Measurements from ENCODE around the gene TTYH2. TPM values are rescaled to one million over a fixed set of nuclear protein-coding genes. Genes with fewer than 3 reads are reported as not detected.

Gene TTYH2
- polyA plus RNA-seq, 2 donors = 0.67 to 0.82 TPM

GRCh38 chr17:74201948-74202347, 11.4 kb upstream of the TTYH2 start:
- peaks cover 0 to 6% of the 10 kb centered on the region in 2 donors for H3K36me3 ChIP-seq (ENCODE audit: control insufficient read depth in 2 of 2, insufficient read depth in 2 of 2, low read length in 1 of 2)
- H3K27ac ChIP-seq (ENCODE audit: low read depth in 2 of 2, low read length in 1 of 2) = no peak overlapping the region
- peaks cover 0 to 5% of the 10 kb centered on the region in 2 donors for H3K4me1 ChIP-seq (ENCODE audit: control insufficient read depth in 2 of 2, insufficient read depth in 2 of 2, low read length in 1 of 2)
- WGBS, 2 donors = 69 to 81% methylated on average over 10 of the region's 10 CpGs
- H3K9me3 ChIP-seq (ENCODE audit: control insufficient read depth in 2 of 2, insufficient read depth in 1 of 2, low read depth in 1 of 2, low read length in 1 of 2) = no peaks in the 10 kb centered on the region
- no peaks in the 10 kb centered on the region for H3K27me3 ChIP-seq (ENCODE audit: control insufficient read depth in 1 of 2, insufficient read depth in 2 of 2, low read length in 2 of 2)
- no peak overlapping the region for H3K4me3 ChIP-seq (ENCODE audit: low read depth in 1 of 2, low read length in 2 of 2)

GRCh38 chr17:74202938-74203337, 10.4 kb upstream of the TTYH2 start:
- H3K27ac ChIP-seq (ENCODE audit: low read depth in 2 of 2, low read length in 1 of 2) = no peak overlapping the region
- H3K4me3 ChIP-seq (ENCODE audit: low read depth in 1 of 2, low read length in 2 of 2) = no peak overlapping the region
- 17 to 22% methylated on average over 15 of the region's 15 CpGs for WGBS, 2 donors
- H3K4me1 ChIP-seq (ENCODE audit: control insufficient read depth in 2 of 2, insufficient read depth in 2 of 2, low read length in 1 of 2) = peaks cover 2 to 5% of the 10 kb centered on the region in 2 donors
- no peaks in the 10 kb centered on the region for H3K27me3 ChIP-seq (ENCODE audit: control insufficient read depth in 1 of 2, insufficient read depth in 2 of 2, low read length in 2 of 2)
- H3K9me3 ChIP-seq (ENCODE audit: control insufficient read depth in 2 of 2, insufficient read depth in 1 of 2, low read depth in 1 of 2, low read length in 1 of 2) = no peaks in the 10 kb centered on the region
- H3K36me3 ChIP-seq (ENCODE audit: control insufficient read depth in 2 of 2, insufficient read depth in 2 of 2, low read length in 1 of 2) = peaks cover 0 to 12% of the 10 kb centered on the region in 2 donors

GRCh38 chr17:74203439-74204240, 9.7 kb upstream of the TTYH2 start, which contains the start of gene RPL38:
TSS of gene RPL38 (plus strand) at chr17:74203678. CDS start at chr17:74203956, 278 bp downstream.
- peaks cover 2 to 5% of the 10 kb centered on the region in 2 donors for H3K4me1 ChIP-seq (ENCODE audit: control insufficient read depth in 2 of 2, insufficient read depth in 2 of 2, low read length in 1 of 2)

DNA sequence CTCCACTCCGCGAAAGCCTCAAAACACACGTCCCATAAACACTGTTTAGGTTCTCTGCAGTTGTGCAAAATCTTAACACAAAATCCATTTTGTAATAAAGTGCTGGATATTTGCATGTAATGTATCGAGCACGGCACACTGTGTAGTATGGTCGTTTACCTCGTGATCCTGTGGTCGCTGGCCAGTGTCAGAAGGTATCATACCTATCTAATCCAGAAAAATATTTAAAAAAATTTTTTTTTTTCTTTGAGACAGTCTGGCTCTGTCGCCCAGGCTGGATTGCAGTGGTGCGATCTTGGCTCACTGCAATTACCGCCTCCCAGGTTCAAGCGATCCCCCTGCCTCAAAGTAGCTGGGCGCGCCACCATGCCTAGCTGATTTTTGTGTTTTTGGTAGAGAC, 8.9 kb upstream of the TTYH2 start:
- Histone ChIP-seq H3K27me3 (ENCODE audit: control insufficient read depth in 1 of 2, insufficient read depth in 2 of 2, low read length in 2 of 2) (no peaks in the 10 kb centered on the region), H3K9me3 (ENCODE audit: control insufficient read depth in 2 of 2, insufficient read depth in 1 of 2, low read depth in 1 of 2, low read length in 1 of 2) (no peaks in the 10 kb centered on the region), H3K27ac (ENCODE audit: low read depth in 2 of 2, low read length in 1 of 2) (peak overlapping the region in 1 of 2 donors; percentile 84), H3K4me1 (ENCODE audit: control insufficient read depth in 2 of 2, insufficient read depth in 2 of 2, low read length in 1 of 2) (peaks cover 2 to 5% of the 10 kb centered on the region in 2 donors), H3K36me3 (ENCODE audit: control insufficient read depth in 2 of 2, insufficient read depth in 2 of 2, low read length in 1 of 2) (peaks cover 0 to 20% of the 10 kb centered on the region in 2 donors), H3K4me3 (ENCODE audit: low read depth in 1 of 2, low read length in 2 of 2) (peak overlapping the region; percentile 79 to 89)
- 37 to 44% methylated on average over 14 of the region's 14 CpGs for WGBS, 2 donors

More at GRCh38 chr17:74203439-74204240, 9.7 kb upstream of the TTYH2 start, which contains the start of gene RPL38:
- H3K27ac ChIP-seq (ENCODE audit: low read depth in 2 of 2, low read length in 1 of 2) = peak within 1 kb of the TSS; percentile 78 to 84
- no peaks in the 10 kb centered on the region for H3K27me3 ChIP-seq (ENCODE audit: control insufficient read depth in 1 of 2, insufficient read depth in 2 of 2, low read length in 2 of 2)
- H3K9me3 ChIP-seq (ENCODE audit: control insufficient read depth in 2 of 2, insufficient read depth in 1 of 2, low read depth in 1 of 2, low read length in 1 of 2) = no peaks in the 10 kb centered on the region
- 0 to 1% methylated on average over 42 to 53 of the region's 53 CpGs for WGBS, 2 donors
- H3K36me3 ChIP-seq (ENCODE audit: control insufficient read depth in 2 of 2, insufficient read depth in 2 of 2, low read length in 1 of 2) = peaks cover 0 to 17% of the 10 kb centered on the region in 2 donors
- peak within 1 kb of the TSS; percentile 79 to 89 for H3K4me3 ChIP-seq (ENCODE audit: low read depth in 1 of 2, low read length in 2 of 2)

DNA sequence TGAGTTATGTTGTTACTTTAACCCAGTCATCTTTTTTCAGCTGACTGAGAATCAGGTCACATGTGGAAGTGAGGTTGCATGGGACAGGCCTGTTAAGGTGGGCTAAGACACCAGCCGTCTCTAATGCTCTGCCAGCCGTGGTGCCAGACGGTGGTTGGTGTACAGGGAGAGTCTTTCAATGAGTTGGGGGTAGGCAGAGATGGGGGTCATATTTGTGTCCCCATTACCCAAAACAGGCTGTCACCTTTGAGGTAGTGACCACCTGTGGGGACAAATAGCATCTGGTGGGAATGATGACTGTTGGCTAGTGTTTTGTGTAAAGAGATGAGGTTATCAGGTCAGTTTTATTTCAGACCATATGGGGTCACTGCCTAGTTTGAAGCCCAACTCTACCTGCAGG, 8.1 kb upstream of the TTYH2 start:
- no peaks in the 10 kb centered on the region for H3K9me3 ChIP-seq (ENCODE audit: control insufficient read depth in 2 of 2, insufficient read depth in 1 of 2, low read depth in 1 of 2, low read length in 1 of 2)
- H3K4me1 ChIP-seq (ENCODE audit: control insufficient read depth in 2 of 2, insufficient read depth in 2 of 2, low read length in 1 of 2) = peaks cover 5% of the 10 kb centered on the region in 2 donors
- peak overlapping the region in 1 of 2 donors; percentile 79 for H3K4me3 ChIP-seq (ENCODE audit: low read depth in 1 of 2, low read length in 2 of 2)
- H3K36me3 ChIP-seq (ENCODE audit: control insufficient read depth in 2 of 2, insufficient read depth in 2 of 2, low read length in 1 of 2) = peaks cover 0 to 25% of the 10 kb centered on the region in 2 donors
- WGBS, 2 donors = 78 to 80% methylated on average over 3 of the region's 3 CpGs
- no peaks in the 10 kb centered on the region for H3K27me3 ChIP-seq (ENCODE audit: control insufficient read depth in 1 of 2, insufficient read depth in 2 of 2, low read length in 2 of 2)
- H3K27ac ChIP-seq (ENCODE audit: low read depth in 2 of 2, low read length in 1 of 2) = no peak overlapping the region

DNA sequence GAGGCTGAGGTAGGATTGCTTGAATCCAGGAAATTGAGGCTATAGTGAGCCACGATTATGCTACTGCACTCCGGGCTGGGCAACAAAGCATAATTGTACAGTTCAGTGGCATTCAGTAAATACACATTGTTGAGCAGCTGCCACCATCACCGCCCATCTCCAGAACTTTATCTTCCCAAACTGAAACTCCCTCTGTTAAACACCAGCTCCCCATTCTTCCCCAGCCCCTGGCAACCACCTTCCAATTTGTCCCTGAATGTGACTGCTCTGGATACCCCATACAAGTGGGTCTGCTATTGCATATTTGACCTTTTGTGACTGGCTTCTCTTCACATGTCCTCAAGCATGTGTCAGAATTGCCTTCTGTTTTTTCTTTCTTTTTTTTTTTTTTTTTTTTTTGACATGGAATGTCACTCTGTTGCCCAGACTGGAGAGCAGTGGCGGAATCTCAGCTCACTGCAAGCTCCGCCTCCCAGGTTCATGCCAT, 7.0 kb upstream of the TTYH2 start:
- Histone ChIP-seq H3K36me3 (ENCODE audit: control insufficient read depth in 2 of 2, insufficient read depth in 2 of 2, low read length in 1 of 2) (peaks cover 0 to 26% of the 10 kb centered on the region in 2 donors), H3K27ac (ENCODE audit: low read depth in 2 of 2, low read length in 1 of 2) (no peak overlapping the region), H3K9me3 (ENCODE audit: control insufficient read depth in 2 of 2, insufficient read depth in 1 of 2, low read depth in 1 of 2, low read length in 1 of 2) (no peaks in the 10 kb centered on the region), H3K27me3 (ENCODE audit: control insufficient read depth in 1 of 2, insufficient read depth in 2 of 2, low read length in 2 of 2) (no peaks in the 10 kb centered on the region), H3K4me1 (ENCODE audit: control insufficient read depth in 2 of 2, insufficient read depth in 2 of 2, low read length in 1 of 2) (peaks cover 5 to 8% of the 10 kb centered on the region in 2 donors), H3K4me3 (ENCODE audit: low read depth in 1 of 2, low read length in 2 of 2) (no peak overlapping the region)
- WGBS, 2 donors = 62 to 63% methylated on average over 5 of the region's 5 CpGs

GRCh38 chr17:74210191-74211140, 2.9 kb upstream of the TTYH2 start:
- Histone ChIP-seq H3K36me3 (ENCODE audit: control insufficient read depth in 2 of 2, insufficient read depth in 2 of 2, low read length in 1 of 2) (peaks cover 0 to 22% of the 10 kb centered on the region in 2 donors), H3K9me3 (ENCODE audit: control insufficient read depth in 2 of 2, insufficient read depth in 1 of 2, low read depth in 1 of 2, low read length in 1 of 2) (no peaks in the 10 kb centered on the region), H3K4me1 (ENCODE audit: control insufficient read depth in 2 of 2, insufficient read depth in 2 of 2, low read length in 1 of 2) (peaks cover 11% of the 10 kb centered on the region in 2 donors), H3K27ac (ENCODE audit: low read depth in 2 of 2, low read length in 1 of 2) (peak overlapping the region in 1 of 2 donors; percentile 47), H3K27me3 (ENCODE audit: control insufficient read depth in 1 of 2, insufficient read depth in 2 of 2, low read length in 2 of 2) (no peaks in the 10 kb centered on the region), H3K4me3 (ENCODE audit: low read depth in 1 of 2, low read length in 2 of 2) (no peak overlapping the region)
- 36 to 41% methylated on average over 18 of the region's 18 CpGs for WGBS, 2 donors

GRCh38 chr17:74211141-74211911, 2.0 kb upstream of the TTYH2 start:
- H3K4me1 ChIP-seq (ENCODE audit: control insufficient read depth in 2 of 2, insufficient read depth in 2 of 2, low read length in 1 of 2) = peaks cover 9 to 11% of the 10 kb centered on the region in 2 donors
- H3K36me3 ChIP-seq (ENCODE audit: control insufficient read depth in 2 of 2, insufficient read depth in 2 of 2, low read length in 1 of 2) = peaks cover 0 to 20% of the 10 kb centered on the region in 2 donors
- WGBS, 2 donors = 63 to 69% methylated on average over 14 of the region's 14 CpGs
- H3K9me3 ChIP-seq (ENCODE audit: control insufficient read depth in 2 of 2, insufficient read depth in 1 of 2, low read depth in 1 of 2, low read length in 1 of 2) = no peaks in the 10 kb centered on the region
- no peak overlapping the region for H3K4me3 ChIP-seq (ENCODE audit: low read depth in 1 of 2, low read length in 2 of 2)
- peak overlapping the region in 1 of 2 donors; percentile 47 for H3K27ac ChIP-seq (ENCODE audit: low read depth in 2 of 2, low read length in 1 of 2)
- H3K27me3 ChIP-seq (ENCODE audit: control insufficient read depth in 1 of 2, insufficient read depth in 2 of 2, low read length in 2 of 2) = no peaks in the 10 kb centered on the region

- H3K9me3 ChIP-seq (ENCODE audit: control insufficient read depth in 2 of 2, insufficient read depth in 1 of 2, low read depth in 1 of 2, low read length in 1 of 2) = no peaks in the 10 kb centered on the region
- H3K27ac ChIP-seq (ENCODE audit: low read depth in 2 of 2, low read length in 1 of 2) = no peak overlapping the region
- peaks cover 0 to 20% of the 10 kb centered on the region in 2 donors for H3K36me3 ChIP-seq (ENCODE audit: control insufficient read depth in 2 of 2, insufficient read depth in 2 of 2, low read length in 1 of 2)
- H3K4me1 ChIP-seq (ENCODE audit: control insufficient read depth in 2 of 2, insufficient read depth in 2 of 2, low read length in 1 of 2) = peaks cover 9 to 11% of the 10 kb centered on the region in 2 donors
- H3K4me3 ChIP-seq (ENCODE audit: low read depth in 1 of 2, low read length in 2 of 2) = peak overlapping the region; percentile 44 to 57
- 39 to 41% methylated on average over 8 of the region's 8 CpGs for WGBS, 2 donors
- H3K27me3 ChIP-seq (ENCODE audit: control insufficient read depth in 1 of 2, insufficient read depth in 2 of 2, low read length in 2 of 2) = no peaks in the 10 kb centered on the region
Observed at GRCh38 chr17:74211912-74212208, 1.5 kb upstream of the TTYH2 start.
